H9 (cell line): ENCODE data around the gene PRKCA. TPM values are rescaled to one million over a fixed set of nuclear protein-coding genes. Genes with fewer than 3 reads are reported as not detected.

Experiments used
- DNase-seq: peaks from one replicate; pipeline ENCODE4 v3.0.0-alpha.2; 2017
- H2AFZ ChIP-seq: one replicate; pipeline ENCODE4 v1.6.1; 2013; ENCODE audit warnings: mild to moderate bottlenecking, low read length, control low read depth, moderate library complexity
- H2AK5ac ChIP-seq: 2 replicates; pipeline ENCODE4 v1.6.1; 2013; ENCODE audit warnings: low read length, control low read depth, mixed read lengths; ENCODE audit not compliant: insufficient read length
- H2BK120ac ChIP-seq: one replicate; pipeline ENCODE4 v1.6.1; 2013; ENCODE audit warnings: low read depth, mild to moderate bottlenecking, low read length, control low read depth, inconsistent platforms; ENCODE audit not compliant: poor library complexity, severe bottlenecking
- H2BK12ac ChIP-seq: 2 replicates; pipeline ENCODE4 v1.6.1; 2013; ENCODE audit warnings: low read length, control low read depth, mixed read lengths, low read depth; ENCODE audit not compliant: insufficient read length
- H2BK15ac ChIP-seq: 2 replicates; pipeline ENCODE4 v1.6.1; 2013; ENCODE audit warnings: low read depth, low read length, control low read depth
- H2BK20ac ChIP-seq: one replicate; pipeline ENCODE4 v1.6.1; 2013; ENCODE audit warnings: low read depth, mild to moderate bottlenecking, low read length, control low read depth, inconsistent platforms; ENCODE audit not compliant: poor library complexity, severe bottlenecking
- H2BK5ac ChIP-seq: 2 replicates; pipeline ENCODE4 v1.6.1; 2013; ENCODE audit warnings: low read length, control low read depth, mixed read lengths; ENCODE audit not compliant: insufficient read length
- H3K14ac ChIP-seq: 2 replicates; pipeline ENCODE4 v1.6.1; 2013; ENCODE audit warnings: low read length, control low read depth; ENCODE audit not compliant: insufficient read depth
- H3K18ac ChIP-seq: 2 replicates; pipeline ENCODE4 v1.6.1; 2013; ENCODE audit warnings: low read depth, mild to moderate bottlenecking, mixed read lengths, low read length, control low read depth; ENCODE audit not compliant: insufficient read length
- H3K23ac ChIP-seq: 2 replicates; pipeline ENCODE4 v1.6.1; 2013; ENCODE audit warnings: low read length, control low read depth, mixed read lengths, low read depth; ENCODE audit not compliant: insufficient read length
- H3K23me2 ChIP-seq: 2 replicates; pipeline ENCODE4 v1.6.1; 2013; ENCODE audit warnings: low read depth, mild to moderate bottlenecking, mixed read lengths, low read length, control low read depth; ENCODE audit not compliant: insufficient read length, poor library complexity, severe bottlenecking
- H3K27ac ChIP-seq: 2 replicates; pipeline ENCODE4 v1.5.1; 2013; ENCODE audit warnings: low read length, control low read depth, mixed read lengths, low read depth; ENCODE audit not compliant: insufficient read length
- H3K27me3 ChIP-seq: 2 replicates; pipeline ENCODE4 v1.6.1; 2013; ENCODE audit warnings: low read length, control low read depth, inconsistent platforms; ENCODE audit not compliant: insufficient read depth
- H3K4ac ChIP-seq: 2 replicates; pipeline ENCODE4 v1.6.1; 2013; ENCODE audit warnings: low read depth, mild to moderate bottlenecking, control low read depth, inconsistent platforms, low read length, moderate library complexity
- H3K4me1 ChIP-seq: 2 replicates; pipeline ENCODE4 v1.6.1; 2013; ENCODE audit warnings: low read length, control low read depth, inconsistent platforms; ENCODE audit not compliant: insufficient read depth
- H3K4me2 ChIP-seq: 2 replicates; pipeline ENCODE4 v1.6.1; 2013; ENCODE audit warnings: low read length, control low read depth, mixed read lengths; ENCODE audit not compliant: insufficient read length, insufficient read depth
- H3K56ac ChIP-seq: 2 replicates; pipeline ENCODE4 v1.6.1; 2013; ENCODE audit warnings: low read depth, mild to moderate bottlenecking, mixed read lengths, low read length, control low read depth; ENCODE audit not compliant: insufficient read length
- H3K79me1 ChIP-seq: 2 replicates; pipeline ENCODE4 v1.6.1; 2013; ENCODE audit warnings: low read depth, mild to moderate bottlenecking, moderate library complexity, low read length, control low read depth, inconsistent platforms; ENCODE audit not compliant: insufficient read depth, poor library complexity, severe bottlenecking
- H3K79me2 ChIP-seq: 2 replicates; pipeline ENCODE4 v1.6.1; 2013; ENCODE audit warnings: low read length, control low read depth, inconsistent platforms; ENCODE audit not compliant: insufficient read depth
- H3K9ac ChIP-seq: 2 replicates; pipeline ENCODE4 v1.6.1; 2013; ENCODE audit warnings: low read length, control low read depth, mixed read lengths; ENCODE audit not compliant: insufficient read length; ENCODE audit errors: extremely low read depth
- H3K9me3 ChIP-seq: one replicate; pipeline ENCODE4 v1.6.1; 2013; ENCODE audit warnings: low read depth, low read length, inconsistent platforms; ENCODE audit not compliant: control insufficient read depth
- H3T11ph ChIP-seq: one replicate; pipeline ENCODE4 v1.6.1; 2013; ENCODE audit warnings: mild to moderate bottlenecking, low read length, control low read depth, inconsistent platforms
- H4K20me1 ChIP-seq: one replicate; pipeline ENCODE4 v1.6.1; 2013; ENCODE audit not compliant: control insufficient read depth, insufficient read length, insufficient read depth
- H4K5ac ChIP-seq: 2 replicates; pipeline ENCODE4 v1.6.1; 2013; ENCODE audit warnings: low read depth, mild to moderate bottlenecking, mixed read lengths, low read length, control low read depth; ENCODE audit not compliant: insufficient read length
- H4K8ac ChIP-seq: replicated peaks from 2 replicates; pipeline ENCODE4 v1.6.1; 2013; ENCODE audit warnings: low read length, control low read depth, mixed read lengths, low read depth; ENCODE audit not compliant: insufficient read length
- H4K91ac ChIP-seq: 2 replicates; pipeline ENCODE4 v1.6.1; 2013; ENCODE audit warnings: low read depth, mild to moderate bottlenecking, moderate library complexity, mixed read lengths, low read length, control low read depth; ENCODE audit not compliant: insufficient read length
- H3K27ac Mint-ChIP-seq, 3 experiments: 2 replicates in 2 of 3; 3 replicates in 1 of 3; pipeline ENCODE4 v1.8.0; 2020 to 2021; ENCODE audit warnings: mixed read lengths in 3 of 3, mild to moderate bottlenecking in 1 of 3, moderate library complexity in 1 of 3
- H3K27me3 Mint-ChIP-seq: 2 replicates; pipeline ENCODE4 v1.8.0; 2021; ENCODE audit warnings: low read depth, mild to moderate bottlenecking, moderate library complexity, mixed read lengths
- H3K36me3 Mint-ChIP-seq, 3 experiments: 2 replicates in 2 of 3; 3 replicates in 1 of 3; pipeline ENCODE4 v1.8.0; 2020 to 2021; ENCODE audit warnings: low read depth in 3 of 3, mixed read lengths in 3 of 3; ENCODE audit not compliant: insufficient read depth in 1 of 3
- H3K4me1 Mint-ChIP-seq, 2 experiments: 2 replicates each; pipeline ENCODE4 v1.8.0; 2020; ENCODE audit warnings: mixed read lengths in 2 of 2
- H3K4me3 Mint-ChIP-seq, 2 experiments: 2 replicates in 1 of 2; 3 replicates in 1 of 2; pipeline ENCODE4 v1.8.0; 2020 to 2021; ENCODE audit warnings: mild to moderate bottlenecking in 2 of 2, mixed read lengths in 2 of 2, moderate library complexity in 1 of 2
- H3K9me3 Mint-ChIP-seq, 2 experiments: 2 replicates in 1 of 2; 3 replicates in 1 of 2; pipeline ENCODE4 v1.8.0; 2020; ENCODE audit warnings: mild to moderate bottlenecking in 2 of 2, mixed read lengths in 2 of 2, moderate library complexity in 1 of 2
- CTCF ChIP-seq: fragments of 200-600 bp; sonication (generic); conservative IDR thresholded peaks from 3 replicates; pipeline ENCODE4 v1.8.0; 2021; ENCODE audit warnings: antibody characterized with exemption, mild to moderate bottlenecking
- WGBS: extraction: QIAGEN DNeasy Blood & Tissue Kit; methylation state at CpG from one replicate; pipeline ENCODE4 v1.1.7; 2013; ENCODE audit warnings: missing lambda C conversion rate, low lambda C conversion rate, mixed read lengths; ENCODE audit not compliant: insufficient read length; ENCODE audit errors: extremely low coverage; 5-methylcytosine and 5-hydroxymethylcytosine counted together
- total RNA-seq: library from RNA; stranded (reverse); gene quantifications from 2 replicates; pipeline ENCODE4 v1.2.1, GENCODE V29; 2021

The PRKCA gene
- total RNA-seq, 1 experiment from 2014 or later = 10.5 TPM

- Histone ChIP-seq H4K20me1 (no peaks in the 10 kb centered on the region), H3K4ac (no peak overlapping the region), H2BK5ac (no peak overlapping the region), H3K27ac (no peak overlapping the region), H3K4me2 (no peak overlapping the region), H2AFZ (no peak overlapping the region), H3K79me1 (no peaks in the 10 kb centered on the region), H4K91ac (no peak overlapping the region), H2BK12ac (no peak overlapping the region), H4K8ac (no peak overlapping the region), H3K4me1 (no peaks in the 10 kb centered on the region), H3K79me2 (no peaks in the 10 kb centered on the region), H3K9ac (no peak overlapping the region), H4K5ac (no peak overlapping the region), H2BK120ac (no peak overlapping the region), H3K18ac (no peak overlapping the region), H3T11ph (no peak overlapping the region), H3K9me3 (no peaks in the 10 kb centered on the region), H3K14ac (no peak overlapping the region), H3K23ac (no peak overlapping the region), H2BK20ac (no peak overlapping the region), H3K56ac (no peak overlapping the region), H2BK15ac (no peak overlapping the region), H3K23me2 (no peaks in the 10 kb centered on the region), H3K27me3 (no peaks in the 10 kb centered on the region), H2AK5ac (no peak overlapping the region)
- Mint-ChIP-seq H3K4me3 (no peak overlapping the region), H3K4me1 (no peaks in the 10 kb centered on the region), H3K9me3 (peaks cover 14 to 18% of the 10 kb centered on the region in 2 experiments), H3K36me3 (peaks cover 0 to 11% (median 0%) of the 10 kb centered on the region in 3 experiments; a peak in 2 of 7 replicates), H3K27ac (no peak overlapping the region), H3K27me3 (no peaks in the 10 kb centered on the region; the same call in 1 of the 2 replicates)
- DNase-seq = no peak
- TF ChIP-seq CTCF = no peak
- no CpG with 5 or more reads among the region's 12 CpGs for WGBS
Observed at GRCh38 chr17:66858226-66859083, 556.0 kb downstream of the PRKCA start.
